ENCODE results near the gene SNAP29.

SNAP29 gene

GRCh38 chr22:20916916-20917810, 58.4 kb downstream of the SNAP29 start, which contains the start of gene CRKL:
Gene CRKL, plus strand, starts transcription at chr22:20917407. Its CDS starts 528 bp downstream, at chr22:20917935.
- peak within 1 kb of the TSS; percentile 94 for H3K27ac ChIP-seq (replicated peaks)
- TF ChIP-seq POLR2AphosphoS5 (IDR thresholded peaks at IDR 0.05; ENCODE audit: low read depth) (peak; percentile 65), CTCF (IDR thresholded peaks at IDR 0.05; ENCODE audit: insufficient read depth, low read length) (peak; percentile 81), SPI1 (IDR thresholded peaks at IDR 0.05; ENCODE audit: borderline replicate concordance, low read depth) (no peak)

GRCh38 chr22:20918663-20919218, 59.9 kb downstream of the SNAP29 start:
- TF ChIP-seq CTCF (IDR thresholded peaks at IDR 0.05; ENCODE audit: insufficient read depth, low read length): no peak
- Histone ChIP-seq H3K4me3 (replicated peaks; ENCODE audit: insufficient read depth, low read length) (peak overlapping the region; percentile 77), H3K27ac (replicated peaks) (peak overlapping the region; percentile 94), H3K27me3 (ENCODE audit: insufficient read depth, poor library complexity, severe bottlenecking) (no peaks in the 10 kb centered on the region)
- no peak for DNase-seq (ENCODE audit: low read depth in 1 of 2, low spot score in 1 of 2)

More at GRCh38 chr22:20916916-20917810, 58.4 kb downstream of the SNAP29 start, which contains the start of gene CRKL:
- Histone ChIP-seq H3K4me3 (replicated peaks; ENCODE audit: insufficient read depth, low read length) (peak within 1 kb of the TSS; percentile 77), H3K27me3 (ENCODE audit: insufficient read depth, poor library complexity, severe bottlenecking) (no peaks in the 10 kb centered on the region)
- peak; percentile 94 to 97 for DNase-seq (ENCODE audit: low read depth in 1 of 2, low spot score in 1 of 2)

- TF ChIP-seq REST (IDR thresholded peaks at IDR 0.05; ENCODE audit: insufficient replicate concordance, low read depth) (no peak), SPI1 (IDR thresholded peaks at IDR 0.05; ENCODE audit: borderline replicate concordance, low read depth) (no peak), CTCF (IDR thresholded peaks at IDR 0.05; ENCODE audit: insufficient read depth, low read length) (no peak), GABPA (IDR thresholded peaks at IDR 0.05; ENCODE audit: low read depth) (no peak), POLR2AphosphoS5 (IDR thresholded peaks at IDR 0.05; ENCODE audit: low read depth) (no peak)
- no peak overlapping the region for H3K27ac ChIP-seq (replicated peaks)
- DNase-seq (ENCODE audit: low read depth in 1 of 2, low spot score in 1 of 2): no peak
- H3K27me3 ChIP-seq (ENCODE audit: insufficient read depth, poor library complexity, severe bottlenecking): no peaks in the 10 kb centered on the region
- peak overlapping the region; percentile 77 for H3K4me3 ChIP-seq (replicated peaks; ENCODE audit: insufficient read depth, low read length)
These were observed 60.9 kb downstream of the SNAP29 start for GRCh38 chr22:20919718-20920117.

GRCh38 chr22:20920881-20921203, 62.0 kb downstream of the SNAP29 start:
- no peak for DNase-seq (ENCODE audit: low read depth in 1 of 2, low spot score in 1 of 2)
- no peak for TF ChIP-seq CTCF (IDR thresholded peaks at IDR 0.05; ENCODE audit: insufficient read depth, low read length)
- no peak for TF ChIP-seq POLR2AphosphoS5 (IDR thresholded peaks at IDR 0.05; ENCODE audit: low read depth)
- no peak for TF ChIP-seq REST (IDR thresholded peaks at IDR 0.05; ENCODE audit: insufficient replicate concordance, low read depth)
- no peak for TF ChIP-seq GABPA (IDR thresholded peaks at IDR 0.05; ENCODE audit: low read depth)
- no peak for TF ChIP-seq SPI1 (IDR thresholded peaks at IDR 0.05; ENCODE audit: borderline replicate concordance, low read depth)
- Histone ChIP-seq H3K27me3 (ENCODE audit: insufficient read depth, poor library complexity, severe bottlenecking) (no peaks in the 10 kb centered on the region), H3K27ac (replicated peaks) (no peak overlapping the region), H3K4me3 (replicated peaks; ENCODE audit: insufficient read depth, low read length) (peak overlapping the region; percentile 77)

Measured in HL-60 (cell line).